Measurements from ENCODE around the gene PCK2. TPM values are rescaled to one million over a fixed set of nuclear protein-coding genes. Genes with fewer than 3 reads are reported as not detected.

The PCK2 gene
- total and polyA plus RNA-seq, 2 of the 13 experiments (the other 11 are each of a cell fraction or from before 2014, with no cell fraction given) = 129 to 272 TPM

- TF ChIP-seq ZNF282 (IDR thresholded peaks at IDR 0.05; ENCODE audit: partially characterized antibody) (no peak), ZFP82 (CRISPR knock-in tag; IDR thresholded peaks at IDR 0.05; ENCODE audit: borderline replicate concordance) (no peak), STAG1 (CRISPR knock-in tag; IDR thresholded peaks at IDR 0.05) (no peak; the same call in 1 of the 2 replicates), ZNF30 (CRISPR knock-in tag; IDR thresholded peaks at IDR 0.05) (no peak), POLR2AphosphoS5 (IDR thresholded peaks at IDR 0.05; ENCODE audit: low read depth, low read length) (peak; percentile 94), CBX5 (CRISPR knock-in tag; IDR thresholded peaks at IDR 0.05; ENCODE audit: borderline replicate concordance) (peak; percentile 79), ZNF557 (CRISPR knock-in tag; IDR thresholded peaks at IDR 0.05) (peak; percentile 95), ZNF124 (CRISPR knock-in tag; IDR thresholded peaks at IDR 0.05) (no peak), NFYB (CRISPR knock-in tag; IDR thresholded peaks at IDR 0.05) (peak; percentile 99), NCOR1 (IDR thresholded peaks at IDR 0.05; ENCODE audit: borderline replicate concordance, low read length) (peak; percentile 62; the same call in 1 of the 2 replicates), ZSCAN29 (CRISPR knock-in tag; conservative IDR thresholded peaks at IDR 0.05) (peak; percentile 95; the same call in 1 of the 2 replicates), ZBTB39 (CRISPR knock-in tag; IDR thresholded peaks at IDR 0.05) (no peak), ZNF3 (CRISPR knock-in tag; IDR thresholded peaks at IDR 0.05) (peak; percentile 35; the same call in 1 of the 2 replicates), RNF219 (CRISPR knock-in tag; IDR thresholded peaks at IDR 0.05) (no peak), ZNF7 (CRISPR knock-in tag; IDR thresholded peaks at IDR 0.05) (no peak), MBNL3 (CRISPR knock-in tag; conservative IDR thresholded peaks at IDR 0.05) (no peak), KLF11 (CRISPR knock-in tag; IDR thresholded peaks at IDR 0.05) (peak; percentile 86; the same call in 1 of the 2 replicates), ZNF263 (CRISPR knock-in tag; IDR thresholded peaks at IDR 0.05) (peak; percentile 9; the same call in 1 of the 2 replicates), ZNF234 (CRISPR knock-in tag; conservative IDR thresholded peaks at IDR 0.05) (no peak), ZNF207 (IDR thresholded peaks at IDR 0.05; ENCODE audit: borderline replicate concordance) (no peak), PCBP2 (optimal IDR thresholded peaks at IDR 0.05; ENCODE audit: low read depth, low read length, poor library complexity, severe bottlenecking) (no peak), ZNF564 (CRISPR knock-in tag; IDR thresholded peaks at IDR 0.05) (no peak)
- TF ChIP-seq, protein P1, sequence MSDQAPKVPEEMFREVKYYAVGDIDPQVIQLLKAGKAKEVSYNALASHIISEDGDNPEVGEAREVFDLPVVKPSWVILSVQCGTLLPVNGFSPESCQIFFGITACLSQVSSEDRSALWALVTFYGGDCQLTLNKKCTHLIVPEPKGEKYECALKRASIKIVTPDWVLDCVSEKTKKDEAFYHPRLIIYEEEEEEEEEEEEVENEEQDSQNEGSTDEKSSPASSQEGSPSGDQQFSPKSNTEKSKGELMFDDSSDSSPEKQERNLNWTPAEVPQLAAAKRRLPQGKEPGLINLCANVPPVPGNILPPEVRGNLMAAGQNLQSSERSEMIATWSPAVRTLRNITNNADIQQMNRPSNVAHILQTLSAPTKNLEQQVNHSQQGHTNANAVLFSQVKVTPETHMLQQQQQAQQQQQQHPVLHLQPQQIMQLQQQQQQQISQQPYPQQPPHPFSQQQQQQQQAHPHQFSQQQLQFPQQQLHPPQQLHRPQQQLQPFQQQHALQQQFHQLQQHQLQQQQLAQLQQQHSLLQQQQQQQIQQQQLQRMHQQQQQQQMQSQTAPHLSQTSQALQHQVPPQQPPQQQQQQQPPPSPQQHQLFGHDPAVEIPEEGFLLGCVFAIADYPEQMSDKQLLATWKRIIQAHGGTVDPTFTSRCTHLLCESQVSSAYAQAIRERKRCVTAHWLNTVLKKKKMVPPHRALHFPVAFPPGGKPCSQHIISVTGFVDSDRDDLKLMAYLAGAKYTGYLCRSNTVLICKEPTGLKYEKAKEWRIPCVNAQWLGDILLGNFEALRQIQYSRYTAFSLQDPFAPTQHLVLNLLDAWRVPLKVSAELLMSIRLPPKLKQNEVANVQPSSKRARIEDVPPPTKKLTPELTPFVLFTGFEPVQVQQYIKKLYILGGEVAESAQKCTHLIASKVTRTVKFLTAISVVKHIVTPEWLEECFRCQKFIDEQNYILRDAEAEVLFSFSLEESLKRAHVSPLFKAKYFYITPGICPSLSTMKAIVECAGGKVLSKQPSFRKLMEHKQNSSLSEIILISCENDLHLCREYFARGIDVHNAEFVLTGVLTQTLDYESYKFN (CRISPR knock-in tag; conservative IDR thresholded peaks at IDR 0.05) = peak; percentile 73
Observed at GRCh38 chr14:24141097-24141880, 47.2 kb downstream of the PCK2 start, which contains the start of gene EMC9 (continued).
